GM12878 (cell line): ENCODE results near the gene HADH. TPM values are rescaled to one million over a fixed set of nuclear protein-coding genes. Genes with fewer than 3 reads are reported as not detected.

Experiments
- ATAC-seq: fragments of 200-7000 bp; cut with Tn5 transposase; 3 replicates; pipeline ENCODE4 v1.9.1; 2020; ENCODE audit warnings: mild to moderate bottlenecking, moderate library complexity
- BruUV-seq: library from RNA; stranded (reverse); fragments of 400-500 nt; replicated peaks from 2 replicates; lab custom pipeline; 2021; lab: Mats Ljungman, UMichigan
- CTCF ChIA-PET: fragments of 300-600 bp; sonication (Branson Sonifier 250); formaldehyde crosslinking; extraction: SDS; loops from one replicate; lab custom pipeline; 2021; ENCODE audit warnings: inconsistent platforms; lab: Yijun Ruan, JAX
- POLR2A ChIA-PET: fragments of 350-600 bp; formaldehyde crosslinking; extraction: SDS; loops from one replicate; lab custom pipeline; 2021; ENCODE audit warnings: inconsistent platforms; lab: Charles Lee
- RAD21 ChIA-PET: fragments of 300-600 bp; sonication (Branson Sonifier 250); formaldehyde crosslinking; loops from one replicate; lab custom pipeline; 2023; ENCODE audit warnings: antibody characterized with exemption; ENCODE audit not compliant: unreplicated experiment; lab: Charles Lee
- SMC1A ChIA-PET: fragments of 300-600 bp; sonication (Branson Sonifier 250); formaldehyde crosslinking; loops from one replicate; lab custom pipeline; 2023; ENCODE audit not compliant: unreplicated experiment, uncharacterized antibody; lab: Charles Lee
- DNase-seq: peaks from one replicate; pipeline ENCODE4 v3.0.0-alpha.2; 2011; ENCODE audit warnings: low read depth, low spot score
- FAIRE-seq: peaks from 3 replicates; lab custom pipeline; 2011; peaks lifted over from hg19 to GRCh38; lab: Jason Lieb, UNC
- H2AFZ ChIP-seq: 2 replicates; pipeline ENCODE4 v1.6.0; 2011; ENCODE audit warnings: low read depth, low read length, control low read depth; ENCODE audit not compliant: control insufficient read depth
- H3K27ac ChIP-seq: 2 replicates; pipeline ENCODE4 v1.5.1; 2011; ENCODE audit warnings: control low read depth; ENCODE audit not compliant: control insufficient read depth, insufficient read depth
- H3K27me3 ChIP-seq, 2 experiments: replicated peaks in 1 of 2; 2 replicates each; pipeline versions ENCODE4 v1.6.0 to v1.6.1; 2011; ENCODE audit warnings: low read length in 1 of 2; ENCODE audit not compliant: control insufficient read depth in 2 of 2, insufficient read depth in 2 of 2
- H3K36me3 ChIP-seq, 2 experiments: 2 replicates each; pipeline ENCODE4 v1.5.1; 2011; ENCODE audit warnings: low read length in 1 of 2; ENCODE audit not compliant: control insufficient read depth in 2 of 2, insufficient read depth in 2 of 2
- H3K4me1 ChIP-seq: 2 replicates; pipeline ENCODE4 v1.6.1; 2011; ENCODE audit warnings: mild to moderate bottlenecking, low read length, moderate library complexity, mixed read lengths; ENCODE audit not compliant: control insufficient read depth, insufficient read depth
- H3K4me2 ChIP-seq: 2 replicates; pipeline ENCODE4 v1.6.0; 2011; ENCODE audit warnings: control low read depth; ENCODE audit not compliant: control insufficient read depth, insufficient read depth
- H3K4me3 ChIP-seq: fragments of 200-600 bp; sonication (generic); 2 replicates; pipeline ENCODE4 v1.5.1; 2016
- H3K79me2 ChIP-seq: 2 replicates; pipeline ENCODE4 v1.6.0; 2011; ENCODE audit warnings: low read length; ENCODE audit not compliant: control insufficient read depth, insufficient read depth
- H3K9ac ChIP-seq: 2 replicates; pipeline ENCODE4 v1.8.0; 2011; ENCODE audit warnings: low read length, control low read depth, mixed read lengths; ENCODE audit not compliant: control insufficient read depth, insufficient read depth
- H3K9me3 ChIP-seq: replicated peaks from 3 replicates; pipeline ENCODE4 v1.5.1; 2011; ENCODE audit warnings: mild to moderate bottlenecking, low read length; ENCODE audit not compliant: control insufficient read depth, insufficient read depth
- H4K20me1 ChIP-seq: 2 replicates; pipeline ENCODE4 v1.6.0; 2011; ENCODE audit not compliant: control insufficient read depth, insufficient read depth
- CTCF ChIP-seq, 3 experiments: IDR thresholded peaks in 2 of 3; conservative IDR thresholded peaks in 1 of 3; 2 replicates each; pipeline ENCODE4 v1.5.1; 2011; ENCODE audit warnings: low read depth in 3 of 3, low read length in 3 of 3, mild to moderate bottlenecking in 3 of 3, control low read depth in 2 of 3, moderate library complexity in 2 of 3, inconsistent platforms in 1 of 3, mixed read lengths in 1 of 3; ENCODE audit not compliant: control insufficient read depth in 2 of 3, insufficient read depth in 1 of 3; ENCODE audit errors: extremely low read depth in 1 of 3
- HDAC6 ChIP-seq: fragments of 200-600 bp; sonication (generic); IDR thresholded peaks from one replicate; pipeline ENCODE4 v1.8.0; 2017; ENCODE audit warnings: antibody characterized with exemption; ENCODE audit not compliant: unreplicated experiment
- MAX ChIP-seq: IDR thresholded peaks from 2 replicates; pipeline ENCODE4 v1.6.1; 2012; ENCODE audit warnings: low read depth, low read length, improper control_type of control experiment
- NR2C1 ChIP-seq: fragments of 450-650 bp; IDR thresholded peaks from 2 replicates; pipeline ENCODE4 v1.6.1; 2017; ENCODE audit warnings: antibody characterized with exemption, mild to moderate bottlenecking, moderate library complexity
- POLR2AphosphoS5 ChIP-seq: IDR thresholded peaks from 2 replicates; pipeline ENCODE4 v1.6.1; 2011; ENCODE audit warnings: mild to moderate bottlenecking, low read length, inconsistent platforms
- RAD21 ChIP-seq: IDR thresholded peaks from 2 replicates; pipeline ENCODE4 v1.6.1; 2011; ENCODE audit warnings: mild to moderate bottlenecking, low read depth, low read length, moderate library complexity; ENCODE audit not compliant: insufficient read depth
- SKIL ChIP-seq: fragments of 450-650 bp; IDR thresholded peaks from 2 replicates; pipeline ENCODE4 v1.6.1; 2017; ENCODE audit warnings: mild to moderate bottlenecking, low read depth, inconsistent platforms; ENCODE audit not compliant: poor library complexity, severe bottlenecking
- WGBS: methylation state at CpG from one replicate; pipeline ENCODE4 v1.1.6; 2016; ENCODE audit warnings: low lambda C conversion rate; ENCODE audit not compliant: insufficient replicate concordance, insufficient coverage; ENCODE audit errors: missing lambda C conversion rate; 5-methylcytosine and 5-hydroxymethylcytosine counted together
- in situ Hi-C: fragments of 300-500 bp; cut with MboI; formaldehyde crosslinking; loops from 9 replicates; pipeline ENCODE4 v1.14.3; 2018; ENCODE audit warnings: mixed read lengths
- intact Hi-C: fragments of 100-400 bp; cut with micrococcal nuclease; formaldehyde crosslinking; loops from one replicate; pipeline ENCODE4 v1.14.2; 2022; ENCODE audit not compliant: unreplicated experiment
- polyA plus RNA-seq, 11 experiments: library from polyadenylated mRNA; depleted of rRNA in 4 of 11; unstranded in 6 of 11; stranded (reverse) in 5 of 11; fragments of >200 nt; fragmentation: Nextera tagmentation in 4 of 11; fragmentation: Illumina TruSeq in 1 of 11; extraction: Ambion mirVana in 4 of 11; extraction: Trizol in 1 of 11; gene quantifications; 1 replicate in 1 of 11; 2 replicates in 10 of 11; pipeline versions ENCODE4 v1.2.1 to v1.2.3, GENCODE V29; 2011 to 2016; ENCODE audit warnings: inconsistent platforms in 2 of 11, missing spikeins in 2 of 11, low read depth in 1 of 11
- total RNA-seq, 4 experiments: library from RNA; depleted of rRNA in 3 of 4; stranded (reverse); fragments of >200 nt in 3 of 4; fragmentation: Illumina TruSeq in 1 of 4; extraction: Trizol in 1 of 4; gene quantifications; 2 replicates each; pipeline versions ENCODE4 v1.2.1 to v1.2.3, GENCODE V29; 2013 to 2021
- TF ChIP-seq, protein P1 (sequence below): fragments of 450-650 bp; IDR thresholded peaks from 2 replicates; pipeline ENCODE4 v1.6.1; 2017; ENCODE audit warnings: antibody characterized with exemption, mild to moderate bottlenecking, moderate library complexity
- TF ChIP-seq, protein P2 (sequence below): fragments of 450-650 bp; formaldehyde crosslinking; IDR thresholded peaks from 2 replicates; pipeline ENCODE4 v1.4.0; 2022; ENCODE audit warnings: mild to moderate bottlenecking, moderate library complexity

The HADH gene
- total and polyA plus RNA-seq, 10 of the 15 experiments (the other 5 are each of a cell fraction or from before 2014, with no cell fraction given): 20.3 to 97.9 (median 76.6) TPM

DNA sequence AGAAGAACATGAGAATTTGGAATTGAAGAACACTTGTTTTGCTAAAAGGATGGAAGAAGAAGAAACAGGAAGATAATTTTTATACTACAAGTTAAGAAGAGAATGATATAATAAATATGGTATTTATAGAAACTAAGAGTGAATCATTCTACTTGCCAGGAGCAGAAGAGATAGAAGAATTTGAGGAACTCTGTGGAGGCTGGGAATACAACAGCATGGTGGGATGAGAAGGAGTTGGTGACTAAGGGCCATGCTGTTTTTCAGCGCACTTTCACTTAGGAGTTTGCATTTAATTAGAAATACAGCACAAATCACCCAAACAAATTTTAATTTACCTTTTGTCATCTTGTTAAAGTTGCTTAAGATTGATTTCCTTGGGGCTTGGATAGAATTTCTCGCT lies 20.5 kb downstream of the HADH start:
- ChIA-PET SMC1A (no interaction called here), RAD21 (no interaction called here), CTCF (interaction anchor here (0.7 to 2.1 kb wide), 2 partner anchors 9 to 239 kb away, joined by 3 to 10 read pairs; no protein-coding TSS in a partner anchor), POLR2A (no interaction called here)
- ATAC-seq: no peak
- H3K27me3 ChIP-seq: no peaks in the 10 kb centered on the region
- no peak overlapping the region for H3K4me2 ChIP-seq
- WGBS: 98% methylated on average over 2 of the region's 2 CpGs
- no peak overlapping the region for H3K9ac ChIP-seq
- FAIRE-seq: no peak
- intact Hi-C loops: no loop called here
- H3K4me3 ChIP-seq: no peak overlapping the region
- no TSS peak for BruUV-seq
- no peak for DNase-seq
- no peak overlapping the region for H2AFZ ChIP-seq
- H3K4me1 ChIP-seq: no peaks in the 10 kb centered on the region
- no peaks in the 10 kb centered on the region for H3K9me3 ChIP-seq
- H3K27ac ChIP-seq: no peak overlapping the region
- in situ Hi-C loops: no loop called here
- peaks cover 3 to 6% of the 10 kb centered on the region in 2 experiments; a peak in 3 of 4 replicates for H3K36me3 ChIP-seq
- H3K79me2 ChIP-seq: no peaks in the 10 kb centered on the region
- no peaks in the 10 kb centered on the region for H4K20me1 ChIP-seq
- TF ChIP-seq RAD21: no peak
- TF ChIP-seq SKIL: no peak
- no peak for TF ChIP-seq MAX
- no peak for TF ChIP-seq NR2C1
- TF ChIP-seq, protein P1, sequence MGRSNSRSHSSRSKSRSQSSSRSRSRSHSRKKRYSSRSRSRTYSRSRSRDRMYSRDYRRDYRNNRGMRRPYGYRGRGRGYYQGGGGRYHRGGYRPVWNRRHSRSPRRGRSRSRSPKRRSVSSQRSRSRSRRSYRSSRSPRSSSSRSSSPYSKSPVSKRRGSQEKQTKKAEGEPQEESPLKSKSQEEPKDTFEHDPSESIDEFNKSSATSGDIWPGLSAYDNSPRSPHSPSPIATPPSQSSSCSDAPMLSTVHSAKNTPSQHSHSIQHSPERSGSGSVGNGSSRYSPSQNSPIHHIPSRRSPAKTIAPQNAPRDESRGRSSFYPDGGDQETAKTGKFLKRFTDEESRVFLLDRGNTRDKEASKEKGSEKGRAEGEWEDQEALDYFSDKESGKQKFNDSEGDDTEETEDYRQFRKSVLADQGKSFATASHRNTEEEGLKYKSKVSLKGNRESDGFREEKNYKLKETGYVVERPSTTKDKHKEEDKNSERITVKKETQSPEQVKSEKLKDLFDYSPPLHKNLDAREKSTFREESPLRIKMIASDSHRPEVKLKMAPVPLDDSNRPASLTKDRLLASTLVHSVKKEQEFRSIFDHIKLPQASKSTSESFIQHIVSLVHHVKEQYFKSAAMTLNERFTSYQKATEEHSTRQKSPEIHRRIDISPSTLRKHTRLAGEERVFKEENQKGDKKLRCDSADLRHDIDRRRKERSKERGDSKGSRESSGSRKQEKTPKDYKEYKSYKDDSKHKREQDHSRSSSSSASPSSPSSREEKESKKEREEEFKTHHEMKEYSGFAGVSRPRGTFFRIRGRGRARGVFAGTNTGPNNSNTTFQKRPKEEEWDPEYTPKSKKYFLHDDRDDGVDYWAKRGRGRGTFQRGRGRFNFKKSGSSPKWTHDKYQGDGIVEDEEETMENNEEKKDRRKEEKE: no peak
- no peak for TF ChIP-seq HDAC6
- TF ChIP-seq, protein P2, sequence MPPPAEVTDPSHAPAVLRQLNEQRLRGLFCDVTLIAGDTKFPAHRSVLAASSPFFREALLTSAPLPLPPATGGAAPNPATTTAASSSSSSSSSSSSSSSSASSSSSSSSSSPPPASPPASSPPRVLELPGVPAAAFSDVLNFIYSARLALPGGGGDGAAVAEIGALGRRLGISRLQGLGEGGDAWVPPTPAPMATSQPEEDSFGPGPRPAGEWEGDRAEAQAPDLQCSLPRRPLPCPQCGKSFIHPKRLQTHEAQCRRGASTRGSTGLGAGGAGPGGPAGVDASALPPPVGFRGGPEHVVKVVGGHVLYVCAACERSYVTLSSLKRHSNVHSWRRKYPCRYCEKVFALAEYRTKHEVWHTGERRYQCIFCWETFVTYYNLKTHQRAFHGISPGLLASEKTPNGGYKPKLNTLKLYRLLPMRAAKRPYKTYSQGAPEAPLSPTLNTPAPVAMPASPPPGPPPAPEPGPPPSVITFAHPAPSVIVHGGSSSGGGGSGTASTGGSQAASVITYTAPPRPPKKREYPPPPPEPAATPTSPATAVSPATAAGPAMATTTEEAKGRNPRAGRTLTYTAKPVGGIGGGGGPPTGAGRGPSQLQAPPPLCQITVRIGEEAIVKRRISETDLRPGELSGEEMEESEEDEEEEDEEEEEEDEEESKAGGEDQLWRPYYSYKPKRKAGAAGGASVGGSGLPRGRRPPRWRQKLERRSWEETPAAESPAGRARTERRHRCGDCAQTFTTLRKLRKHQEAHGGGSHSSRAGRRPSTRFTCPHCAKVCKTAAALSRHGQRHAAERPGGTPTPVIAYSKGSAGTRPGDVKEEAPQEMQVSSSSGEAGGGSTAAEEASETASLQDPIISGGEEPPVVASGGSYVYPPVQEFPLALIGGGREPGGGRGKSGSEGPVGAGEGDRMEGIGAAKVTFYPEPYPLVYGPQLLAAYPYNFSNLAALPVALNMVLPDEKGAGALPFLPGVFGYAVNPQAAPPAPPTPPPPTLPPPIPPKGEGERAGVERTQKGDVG (CRISPR knock-in tag): no peak
- no peak for TF ChIP-seq POLR2AphosphoS5
- TF ChIP-seq CTCF (IDR thresholded peaks at IDR 0.05 in 2 of 3, conservative IDR thresholded peaks at IDR 0.05 in 1 of 3; ENCODE audit: control insufficient read depth in 2 of 3, extremely low read depth in 1 of 3, insufficient read depth in 1 of 3, low read depth in 3 of 3, low read length in 3 of 3): no peak
